ENCODE data around the gene GASK1A.

The GASK1A gene

DNA sequence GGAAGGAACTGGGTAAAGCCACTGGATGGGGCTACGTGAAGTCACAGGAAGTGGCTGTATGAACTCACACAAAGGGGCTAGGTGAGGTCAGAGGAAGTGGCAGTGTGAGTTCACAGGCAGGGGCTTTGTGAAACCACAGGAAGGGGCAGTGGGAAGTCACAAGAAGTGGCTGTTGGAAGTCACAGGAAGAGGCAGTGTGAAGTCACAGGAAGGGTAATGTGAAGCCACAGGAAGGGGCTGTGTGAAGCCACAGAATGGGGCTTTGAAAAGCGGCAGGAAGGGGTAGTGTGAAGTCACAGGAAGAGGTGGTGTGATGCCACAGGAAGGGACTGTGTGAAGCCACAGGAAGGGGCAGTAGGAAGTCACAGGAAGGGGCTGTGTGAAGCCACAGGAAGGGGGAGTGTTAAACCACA lies 34.6 kb downstream of the GASK1A start:
- H3K36me3 Mint-ChIP-seq (ENCODE audit: low read depth): no peaks in the 10 kb centered on the region
- H3K27ac Mint-ChIP-seq: no peak overlapping the region
- no peak overlapping the region for H3K4me3 Mint-ChIP-seq
- no peaks in the 10 kb centered on the region for H3K9me3 Mint-ChIP-seq
- H3K27me3 Mint-ChIP-seq (ENCODE audit: low read depth): no peaks in the 10 kb centered on the region
- no peaks in the 10 kb centered on the region for H3K4me1 Mint-ChIP-seq (ENCODE audit: low read depth)

DNA sequence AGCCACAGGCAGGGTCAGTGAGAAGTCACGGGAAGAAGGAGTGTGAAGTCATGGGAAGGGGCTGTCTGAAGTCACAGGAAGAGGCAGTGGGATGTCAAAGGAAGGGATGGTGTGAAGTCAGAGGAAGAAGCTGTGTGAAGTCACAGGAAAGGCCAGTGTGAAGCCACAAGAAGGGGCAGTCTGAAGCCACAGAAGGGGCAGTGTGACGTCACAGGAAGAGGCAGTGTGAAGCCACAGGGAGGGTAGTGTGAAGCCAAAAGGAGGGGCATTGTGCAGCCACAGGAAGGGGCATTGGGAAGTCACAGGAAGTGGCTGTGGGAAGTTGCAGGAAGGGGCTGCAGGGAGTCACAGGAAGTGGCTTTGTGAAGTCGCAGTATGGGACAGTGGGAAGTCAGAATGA lies 35.1 kb downstream of the GASK1A start:
- H3K9me3 Mint-ChIP-seq: no peaks in the 10 kb centered on the region
- no peaks in the 10 kb centered on the region for H3K36me3 Mint-ChIP-seq (ENCODE audit: low read depth)
- H3K27ac Mint-ChIP-seq: no peak overlapping the region
- no peaks in the 10 kb centered on the region for H3K27me3 Mint-ChIP-seq (ENCODE audit: low read depth)
- no peaks in the 10 kb centered on the region for H3K4me1 Mint-ChIP-seq (ENCODE audit: low read depth)
- no peak overlapping the region for H3K4me3 Mint-ChIP-seq

DNA sequence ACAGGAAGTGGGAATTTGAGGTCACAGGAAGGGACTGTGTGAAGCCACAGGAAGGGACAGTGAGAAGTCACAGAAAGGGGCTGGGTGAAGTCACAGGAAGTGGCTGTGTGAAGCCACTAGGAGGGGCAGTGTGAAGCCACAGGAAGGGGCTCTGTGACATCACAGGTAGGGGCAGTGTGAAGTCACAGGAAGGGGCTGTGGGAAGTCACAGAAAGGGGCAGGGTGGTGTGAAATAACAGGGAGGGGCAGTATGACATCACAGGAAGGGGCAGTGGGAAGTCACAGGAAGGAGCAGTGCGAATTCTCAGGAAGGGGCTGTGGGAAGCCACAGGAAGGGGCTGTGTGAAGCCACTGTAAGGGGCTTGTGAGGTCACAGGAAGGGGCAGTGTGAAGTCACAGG lies 35.8 kb downstream of the GASK1A start:
- no peak overlapping the region for H3K4me3 Mint-ChIP-seq
- no peaks in the 10 kb centered on the region for H3K9me3 Mint-ChIP-seq
- no peaks in the 10 kb centered on the region for H3K36me3 Mint-ChIP-seq (ENCODE audit: low read depth)
- H3K4me1 Mint-ChIP-seq (ENCODE audit: low read depth): no peaks in the 10 kb centered on the region
- no peak overlapping the region for H3K27ac Mint-ChIP-seq
- H3K27me3 Mint-ChIP-seq (ENCODE audit: low read depth): no peaks in the 10 kb centered on the region

DNA sequence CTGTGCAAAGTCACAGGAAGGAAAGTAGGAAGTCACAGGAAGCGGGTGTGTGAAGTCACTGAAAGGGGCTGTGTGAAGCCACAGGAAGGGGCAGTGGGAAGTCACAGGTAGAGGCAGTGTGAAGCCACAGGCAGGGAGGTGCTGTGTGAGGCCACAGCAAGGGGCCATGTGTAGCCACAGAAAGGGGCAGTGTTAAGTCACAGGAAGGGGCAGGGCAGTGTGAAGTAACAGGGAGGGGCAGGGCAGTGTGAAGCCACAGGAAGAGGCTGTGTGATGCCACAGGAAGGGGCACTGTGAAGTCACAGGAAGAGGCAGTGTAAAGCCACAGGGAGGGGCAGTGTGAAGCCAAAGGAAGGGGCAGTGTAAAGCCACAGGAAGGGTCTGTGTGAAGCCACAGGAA lies 36.5 kb downstream of the GASK1A start:
- no peak overlapping the region for H3K4me3 Mint-ChIP-seq
- no peak overlapping the region for H3K27ac Mint-ChIP-seq
- no peaks in the 10 kb centered on the region for H3K27me3 Mint-ChIP-seq (ENCODE audit: low read depth)
- no peaks in the 10 kb centered on the region for H3K9me3 Mint-ChIP-seq
- H3K36me3 Mint-ChIP-seq (ENCODE audit: low read depth): no peaks in the 10 kb centered on the region
- H3K4me1 Mint-ChIP-seq (ENCODE audit: low read depth): no peaks in the 10 kb centered on the region

DNA sequence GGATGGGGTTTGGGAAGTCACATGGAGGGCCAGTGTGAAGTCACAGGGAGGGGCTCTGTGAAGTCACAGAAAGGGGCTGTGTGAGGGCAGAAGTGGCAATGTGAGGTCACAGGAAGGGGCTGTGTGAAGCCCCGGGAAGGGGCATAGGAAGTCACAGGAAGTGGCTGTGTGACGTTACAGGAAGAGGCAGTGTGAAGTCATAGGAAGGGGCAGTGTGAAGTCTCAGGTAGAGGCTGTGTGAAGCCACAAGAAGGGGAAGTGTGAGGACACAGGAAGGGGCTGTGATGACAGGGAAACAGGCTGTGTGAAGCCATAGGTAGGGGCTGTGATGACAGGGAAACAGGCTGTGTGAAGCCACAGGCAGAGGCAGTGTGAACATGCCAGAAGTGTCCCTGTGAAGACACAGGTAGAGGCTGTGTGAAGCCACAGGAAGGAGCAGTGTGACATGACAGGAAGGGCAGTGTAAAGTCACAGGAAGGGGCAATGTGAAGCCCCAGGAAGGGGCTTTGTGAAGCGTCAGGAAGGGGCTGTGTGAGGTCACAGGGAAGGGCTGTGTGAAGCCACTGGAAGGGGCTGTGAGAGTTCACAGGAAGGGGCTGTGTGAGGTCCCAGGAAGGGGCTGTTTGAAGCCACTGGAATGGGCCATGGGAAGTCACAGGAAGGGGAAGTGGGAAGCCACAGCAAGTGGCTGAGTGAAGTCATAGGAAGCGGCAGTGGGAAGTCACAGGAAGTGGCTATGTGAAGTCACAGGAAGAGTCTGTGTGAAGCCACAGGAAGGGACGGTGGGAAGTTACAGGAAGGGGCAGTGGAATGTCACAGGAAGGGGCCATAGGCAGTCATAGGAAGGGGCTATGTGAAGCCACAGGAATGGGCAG lies 37.1 kb downstream of the GASK1A start:
- Mint-ChIP-seq H3K36me3 (ENCODE audit: low read depth) (no peaks in the 10 kb centered on the region), H3K4me1 (ENCODE audit: low read depth) (peaks cover 2% of the 10 kb centered on the region), H3K4me3 (no peak overlapping the region), H3K27ac (no peak overlapping the region), H3K27me3 (ENCODE audit: low read depth) (no peaks in the 10 kb centered on the region), H3K9me3 (no peaks in the 10 kb centered on the region)

DNA sequence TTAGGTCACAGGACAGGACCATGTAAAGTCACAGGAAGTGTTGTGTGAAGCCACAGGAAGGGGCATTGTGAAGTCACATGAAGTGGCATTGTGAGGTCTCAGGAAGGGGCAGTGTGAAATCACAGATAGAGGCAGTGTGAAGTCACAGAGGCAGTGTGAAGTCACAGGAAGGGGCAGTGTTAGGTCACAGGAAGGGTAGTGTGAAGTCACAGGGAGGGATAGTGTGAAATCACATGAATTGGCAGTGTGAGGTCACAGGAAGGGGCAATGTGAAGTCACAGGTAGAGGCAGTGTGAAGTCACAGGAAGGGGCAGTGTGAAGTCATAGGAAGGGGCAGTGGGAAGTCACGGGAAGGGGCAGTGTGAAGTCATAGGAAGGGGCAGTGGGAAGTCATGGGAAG lies 37.9 kb downstream of the GASK1A start:
- no peak overlapping the region for H3K27ac Mint-ChIP-seq
- H3K36me3 Mint-ChIP-seq (ENCODE audit: low read depth): no peaks in the 10 kb centered on the region
- H3K4me1 Mint-ChIP-seq (ENCODE audit: low read depth): peaks cover 5% of the 10 kb centered on the region
- no peaks in the 10 kb centered on the region for H3K9me3 Mint-ChIP-seq
- H3K27me3 Mint-ChIP-seq (ENCODE audit: low read depth): no peaks in the 10 kb centered on the region
- no peak overlapping the region for H3K4me3 Mint-ChIP-seq

DNA sequence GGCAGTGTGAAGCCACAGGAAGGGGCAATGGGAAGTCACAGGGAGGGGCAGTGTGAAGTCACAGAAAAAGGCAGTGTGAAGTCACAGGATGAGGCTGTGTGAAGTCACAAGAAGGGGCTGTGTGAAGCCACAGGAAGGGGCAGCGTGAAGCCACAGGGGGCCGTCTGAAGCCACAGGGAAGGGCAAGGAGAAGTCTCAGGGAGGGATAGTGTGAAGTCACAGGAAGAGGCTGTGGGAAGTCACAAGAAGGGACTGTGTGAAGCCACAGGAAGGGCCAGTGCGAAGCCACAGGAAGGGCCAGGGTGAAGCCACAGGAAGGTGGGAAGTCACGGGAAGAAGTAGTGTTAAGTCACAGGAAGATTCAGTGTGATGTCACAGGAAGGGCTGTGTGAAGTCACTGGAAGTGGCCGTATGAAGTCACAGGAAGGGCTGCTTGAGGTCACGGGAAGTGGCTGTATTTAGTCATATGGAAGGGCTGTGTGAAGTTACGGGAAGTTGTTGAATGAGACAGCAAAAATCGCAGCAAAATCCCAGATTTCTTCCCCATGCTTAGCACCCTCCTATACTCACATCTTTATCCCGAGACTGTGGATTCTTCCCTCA lies 38.6 kb downstream of the GASK1A start:
- Mint-ChIP-seq H3K4me1 (ENCODE audit: low read depth) (peaks cover 5% of the 10 kb centered on the region), H3K36me3 (ENCODE audit: low read depth) (no peaks in the 10 kb centered on the region), H3K4me3 (no peak overlapping the region), H3K9me3 (no peaks in the 10 kb centered on the region), H3K27me3 (ENCODE audit: low read depth) (no peaks in the 10 kb centered on the region), H3K27ac (no peak overlapping the region)

DNA sequence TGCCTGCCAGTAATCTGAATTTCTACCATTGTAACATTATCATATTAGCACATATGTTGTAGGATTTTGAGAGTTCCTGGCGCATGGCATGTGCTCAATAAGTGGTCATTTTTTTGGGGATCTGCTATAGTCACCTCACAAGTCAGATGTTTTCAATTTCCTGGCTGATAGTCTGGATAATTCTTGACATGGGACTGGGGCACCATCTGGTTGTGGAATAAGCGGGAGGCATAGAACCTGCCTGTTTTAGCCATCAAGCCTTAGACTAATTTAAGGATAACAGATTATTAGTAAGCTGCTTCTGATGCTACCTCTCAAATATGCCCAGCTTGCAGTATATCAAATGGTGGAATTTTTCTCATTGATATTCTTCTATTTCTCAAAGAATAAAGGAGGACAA lies 39.1 kb downstream of the GASK1A start:
- Mint-ChIP-seq H3K27ac (no peak overlapping the region), H3K4me1 (ENCODE audit: low read depth) (peaks cover 7% of the 10 kb centered on the region), H3K9me3 (no peaks in the 10 kb centered on the region), H3K4me3 (no peak overlapping the region), H3K36me3 (ENCODE audit: low read depth) (no peaks in the 10 kb centered on the region), H3K27me3 (ENCODE audit: low read depth) (no peaks in the 10 kb centered on the region)

DNA sequence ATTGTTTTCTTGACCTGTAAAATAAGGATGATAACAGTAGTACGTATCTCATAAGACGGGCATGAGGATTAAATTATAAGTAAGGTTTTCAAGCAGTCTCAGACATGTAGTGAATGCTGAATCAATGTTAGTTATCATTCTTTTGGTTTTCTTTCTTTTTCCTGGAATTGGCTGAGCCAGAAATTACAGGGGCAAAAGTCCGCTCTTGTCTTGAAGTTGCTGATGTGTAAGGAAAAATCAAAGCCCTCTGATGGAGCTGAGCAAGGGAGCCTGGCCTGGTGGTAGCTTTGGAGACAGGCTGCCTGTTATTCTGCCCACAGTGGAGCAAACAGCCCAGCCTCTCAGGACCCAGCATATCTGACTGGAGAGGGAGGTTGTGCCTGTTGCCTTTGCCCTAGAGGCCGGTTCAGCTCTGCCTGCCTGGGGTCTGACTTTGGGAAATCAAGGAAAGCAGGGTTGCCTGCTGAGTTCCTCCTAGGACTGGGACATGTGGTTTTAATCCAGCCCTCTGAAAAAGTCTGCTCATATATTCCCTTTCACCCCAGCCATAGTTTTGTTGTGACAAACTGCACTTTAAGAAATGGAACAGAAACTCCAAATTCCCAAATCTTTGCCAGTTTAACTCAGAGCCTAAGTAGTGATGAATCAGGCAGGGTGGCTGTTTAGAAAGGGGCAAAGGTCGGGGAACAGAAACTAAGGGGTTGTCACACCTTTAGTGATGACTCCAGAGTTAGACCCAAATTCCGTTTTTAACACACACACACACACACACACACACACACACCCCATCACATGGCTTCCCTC lies 40.1 kb downstream of the GASK1A start:
- Mint-ChIP-seq H3K9me3 (no peaks in the 10 kb centered on the region), H3K4me3 (no peak overlapping the region), H3K4me1 (ENCODE audit: low read depth) (peaks cover 16% of the 10 kb centered on the region), H3K27me3 (ENCODE audit: low read depth) (no peaks in the 10 kb centered on the region), H3K27ac (no peak overlapping the region), H3K36me3 (ENCODE audit: low read depth) (no peaks in the 10 kb centered on the region)

DNA sequence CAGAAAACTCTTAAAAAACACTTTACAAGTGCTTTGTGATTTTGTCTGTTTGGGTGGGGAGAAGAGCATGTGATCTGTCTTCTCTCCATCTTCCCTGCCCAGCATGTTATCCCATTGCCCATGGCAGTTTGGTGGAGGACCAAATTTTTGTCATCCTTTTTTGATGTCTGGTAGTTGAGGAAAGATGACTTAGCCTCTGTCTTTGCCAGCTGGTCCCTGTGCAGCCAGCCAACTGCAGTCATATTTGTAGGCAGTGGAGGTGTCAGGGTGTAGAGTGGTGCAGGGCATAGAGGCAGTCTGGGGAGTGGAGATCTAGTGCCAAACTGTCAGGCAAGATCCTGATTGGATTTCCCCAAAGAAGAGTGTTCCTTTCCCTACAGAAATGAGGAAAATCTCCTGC lies 40.7 kb downstream of the GASK1A start:
- Mint-ChIP-seq H3K27me3 (ENCODE audit: low read depth) (no peaks in the 10 kb centered on the region), H3K36me3 (ENCODE audit: low read depth) (no peaks in the 10 kb centered on the region), H3K4me1 (ENCODE audit: low read depth) (peaks cover 19% of the 10 kb centered on the region), H3K27ac (no peak overlapping the region), H3K9me3 (no peaks in the 10 kb centered on the region), H3K4me3 (no peak overlapping the region)

DNA sequence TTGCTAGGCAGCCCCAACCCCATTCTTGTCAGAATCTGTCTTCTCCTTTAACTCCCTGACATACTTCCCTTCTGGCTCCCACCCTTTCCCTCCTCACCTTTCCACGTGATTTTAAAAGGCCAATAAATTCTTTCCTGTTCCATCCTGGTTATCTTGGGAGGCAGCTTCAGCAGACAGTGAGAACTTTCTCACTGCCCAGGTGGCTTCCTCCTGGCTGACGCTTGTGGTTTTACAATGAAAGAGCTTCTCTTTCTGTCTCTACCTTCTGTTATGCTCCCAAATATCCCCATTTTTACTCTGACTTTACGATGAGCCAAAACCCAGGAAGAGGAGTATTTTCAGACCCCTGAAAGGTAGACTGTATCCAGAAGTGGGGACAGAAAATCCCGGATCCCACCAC lies 42.1 kb downstream of the GASK1A start:
- H3K9me3 Mint-ChIP-seq: no peaks in the 10 kb centered on the region
- no peak overlapping the region for H3K4me3 Mint-ChIP-seq
- no peak overlapping the region for H3K27ac Mint-ChIP-seq
- peaks cover 19% of the 10 kb centered on the region for H3K4me1 Mint-ChIP-seq (ENCODE audit: low read depth)
- H3K27me3 Mint-ChIP-seq (ENCODE audit: low read depth): peaks cover 5% of the 10 kb centered on the region
- no peaks in the 10 kb centered on the region for H3K36me3 Mint-ChIP-seq (ENCODE audit: low read depth)

DNA sequence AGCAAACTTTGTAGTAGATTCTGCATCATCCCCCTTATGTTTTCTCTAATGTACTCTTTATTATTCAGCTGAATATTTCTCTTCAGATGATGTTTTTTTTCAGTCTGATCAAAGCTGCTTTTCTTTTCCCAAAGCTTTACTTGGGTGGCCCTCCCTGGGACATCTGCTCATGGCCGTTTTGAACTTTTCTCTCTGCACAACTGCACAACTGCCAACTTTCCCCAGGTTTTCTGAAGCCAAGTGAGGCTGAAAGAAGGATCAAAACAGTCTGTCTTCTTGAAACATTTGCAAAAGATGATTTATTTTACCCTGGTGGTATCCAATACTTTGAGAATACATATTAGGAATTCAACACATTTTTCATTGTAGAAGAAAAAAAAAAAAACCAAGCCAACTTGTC lies 43.0 kb downstream of the GASK1A start:
- Mint-ChIP-seq H3K36me3 (ENCODE audit: low read depth) (no peaks in the 10 kb centered on the region), H3K9me3 (no peaks in the 10 kb centered on the region), H3K4me1 (ENCODE audit: low read depth) (peaks cover 19% of the 10 kb centered on the region), H3K27ac (no peak overlapping the region), H3K4me3 (no peak overlapping the region), H3K27me3 (ENCODE audit: low read depth) (peaks cover 8% of the 10 kb centered on the region)

DNA sequence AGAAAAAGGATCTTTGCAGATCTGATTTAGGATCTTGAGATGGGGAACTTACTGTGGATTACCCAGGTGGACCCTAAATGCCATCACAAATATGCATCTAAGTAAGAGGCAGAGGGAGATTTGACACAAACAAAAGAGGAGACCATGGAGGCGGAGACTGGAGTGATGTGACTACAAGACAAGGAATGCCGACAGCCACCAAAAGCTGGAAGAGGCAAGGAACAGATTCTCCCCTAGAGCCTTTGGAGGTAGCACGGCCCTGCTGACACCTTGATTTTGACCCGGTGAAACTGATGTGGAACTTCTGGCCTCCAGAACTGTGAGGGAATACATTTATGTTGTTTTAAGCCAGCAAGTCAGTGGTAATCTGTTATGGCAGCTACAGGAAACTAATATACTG lies 44.0 kb downstream of the GASK1A start:
- Mint-ChIP-seq H3K27me3 (ENCODE audit: low read depth) (peaks cover 8% of the 10 kb centered on the region), H3K27ac (no peak overlapping the region), H3K9me3 (no peaks in the 10 kb centered on the region), H3K36me3 (ENCODE audit: low read depth) (no peaks in the 10 kb centered on the region), H3K4me1 (ENCODE audit: low read depth) (peaks cover 19% of the 10 kb centered on the region), H3K4me3 (no peak overlapping the region)

DNA sequence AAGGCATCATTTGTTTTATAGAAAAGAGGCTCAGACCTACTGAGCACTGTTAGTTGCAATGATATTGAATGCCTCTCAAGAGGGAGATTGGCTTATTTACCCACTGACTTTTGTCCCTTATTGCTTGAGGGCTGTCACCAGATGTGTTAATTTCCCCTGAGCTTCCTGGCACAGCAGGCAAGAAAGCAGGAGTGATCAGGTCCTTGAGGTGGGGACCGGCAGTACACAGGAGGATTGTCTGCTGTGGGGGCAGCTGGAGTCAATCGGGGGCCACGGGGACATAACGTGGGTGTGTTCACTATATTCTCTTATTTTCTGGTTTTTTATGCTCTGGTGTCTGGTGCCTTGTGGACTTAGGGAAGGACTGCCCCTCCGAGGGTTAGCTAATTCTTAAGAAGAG lies 44.6 kb downstream of the GASK1A start:
- peaks cover 8% of the 10 kb centered on the region for H3K27me3 Mint-ChIP-seq (ENCODE audit: low read depth)
- no peaks in the 10 kb centered on the region for H3K36me3 Mint-ChIP-seq (ENCODE audit: low read depth)
- peaks cover 19% of the 10 kb centered on the region for H3K4me1 Mint-ChIP-seq (ENCODE audit: low read depth)
- no peaks in the 10 kb centered on the region for H3K9me3 Mint-ChIP-seq
- no peak overlapping the region for H3K27ac Mint-ChIP-seq
- peak overlapping the region; percentile 35 for H3K4me3 Mint-ChIP-seq

Data from T-helper 1 cell treated with Interleukin-12 subunit alpha and Interleukin-12 subunit beta and Interleukin-4 antibody, amounts not matched to agents 30 μg/mL and 1 μg/mL, for 36 hours (primary cell).